ENCODE data around the gene RAD9A. TPM values are rescaled to one million over a fixed set of nuclear protein-coding genes. Genes with fewer than 3 reads are reported as not detected.

Gene RAD9A
- total and polyA plus RNA-seq, 2 donors (not counting 1 experiment from before 2014, with no cell fraction given) = 3.5 to 3.8 TPM

GRCh38 chr11:67419325-67420049 lies 27.7 kb downstream of the RAD9A start:
- no peak overlapping the region for H3K9ac ChIP-seq (ENCODE audit: insufficient read depth, low read length)
- H3K9me3 ChIP-seq (ENCODE audit: control insufficient read depth, insufficient read depth, low read depth, low read length) = no peaks in the 10 kb centered on the region
- peaks cover 8% of the 10 kb centered on the region for H3K27me3 ChIP-seq (ENCODE audit: control insufficient read depth, insufficient read depth, low read length)
- H2AFZ ChIP-seq (ENCODE audit: low read length) = no peak overlapping the region
- no peaks in the 10 kb centered on the region for H3K79me2 ChIP-seq (ENCODE audit: control insufficient read depth, insufficient read depth, low read length)
- H3K4me3 ChIP-seq (replicated peaks in 1 of 4; ENCODE audit: control extremely low read depth in 1 of 4, insufficient read depth in 1 of 4, low read depth in 3 of 4, low read length in 4 of 4) = no peak overlapping the region
- no peaks in the 10 kb centered on the region for H4K20me1 ChIP-seq (ENCODE audit: control insufficient read depth, extremely low read depth, insufficient read depth, low read length)
- no peak for TF ChIP-seq EZH2 (IDR thresholded peaks at IDR 0.05; ENCODE audit: low read length, missing control alignments)
- TF ChIP-seq CTCF (conservative IDR thresholded peaks at IDR 0.05 in 1 of 2, IDR thresholded peaks at IDR 0.05 in 1 of 2; ENCODE audit: low read depth in 1 of 2, low read length in 2 of 2) = no peak
- H3K4me2 ChIP-seq (ENCODE audit: extremely low read depth, insufficient read depth, low read length) = no peak overlapping the region
- peaks cover 5% of the 10 kb centered on the region for H3K4me1 ChIP-seq (ENCODE audit: control insufficient read depth, extremely low read depth, insufficient read depth, low read length)
- no peak for DNase-seq (ENCODE audit: low read depth in 2 of 2)
- no peak overlapping the region for H3K27ac ChIP-seq (ENCODE audit: insufficient read depth, low read length)
- H3K36me3 ChIP-seq (ENCODE audit: control insufficient read depth, insufficient read depth, low read length) = no peaks in the 10 kb centered on the region

GRCh38 chr11:67420147-67420645 lies 28.4 kb downstream of the RAD9A start:
- no peak for TF ChIP-seq CTCF (conservative IDR thresholded peaks at IDR 0.05 in 1 of 2, IDR thresholded peaks at IDR 0.05 in 1 of 2; ENCODE audit: low read depth in 1 of 2, low read length in 2 of 2)
- TF ChIP-seq EZH2 (IDR thresholded peaks at IDR 0.05; ENCODE audit: low read length, missing control alignments) = no peak
- H3K4me3 ChIP-seq (replicated peaks in 1 of 4; ENCODE audit: control extremely low read depth in 1 of 4, insufficient read depth in 1 of 4, low read depth in 3 of 4, low read length in 4 of 4) = peak overlapping the region in 3 of 4 experiments; percentile 27 to 55 (median 47)
- peak overlapping the region; percentile 59 for H2AFZ ChIP-seq (ENCODE audit: low read length)
- no peaks in the 10 kb centered on the region for H3K9me3 ChIP-seq (ENCODE audit: control insufficient read depth, insufficient read depth, low read depth, low read length)
- peak overlapping the region; percentile 85 for H3K4me2 ChIP-seq (ENCODE audit: extremely low read depth, insufficient read depth, low read length)
- peak overlapping the region; percentile 27 for H3K27ac ChIP-seq (ENCODE audit: insufficient read depth, low read length)
- no peak for DNase-seq (ENCODE audit: low read depth in 2 of 2)
- peaks cover 5% of the 10 kb centered on the region for H3K4me1 ChIP-seq (ENCODE audit: control insufficient read depth, extremely low read depth, insufficient read depth, low read length)
- peaks cover 1% of the 10 kb centered on the region for H3K27me3 ChIP-seq (ENCODE audit: control insufficient read depth, insufficient read depth, low read length)
- no peaks in the 10 kb centered on the region for H3K79me2 ChIP-seq (ENCODE audit: control insufficient read depth, insufficient read depth, low read length)
- no peaks in the 10 kb centered on the region for H3K36me3 ChIP-seq (ENCODE audit: control insufficient read depth, insufficient read depth, low read length)
- no peaks in the 10 kb centered on the region for H4K20me1 ChIP-seq (ENCODE audit: control insufficient read depth, extremely low read depth, insufficient read depth, low read length)
- peak overlapping the region; percentile 69 for H3K9ac ChIP-seq (ENCODE audit: insufficient read depth, low read length)

GRCh38 chr11:67420646-67421429 lies 29.1 kb downstream of the RAD9A start:
- peaks cover 5% of the 10 kb centered on the region for H3K4me1 ChIP-seq (ENCODE audit: control insufficient read depth, extremely low read depth, insufficient read depth, low read length)
- peak overlapping the region; percentile 27 for H3K27ac ChIP-seq (ENCODE audit: insufficient read depth, low read length)
- peak; percentile 82 to 84 for DNase-seq (ENCODE audit: low read depth in 2 of 2)

More at GRCh38 chr11:67420646-67421429, 29.1 kb downstream of the RAD9A start:
- Histone ChIP-seq H3K79me2 (ENCODE audit: control insufficient read depth, insufficient read depth, low read length) (no peaks in the 10 kb centered on the region), H3K27me3 (ENCODE audit: control insufficient read depth, insufficient read depth, low read length) (no peaks in the 10 kb centered on the region), H4K20me1 (ENCODE audit: control insufficient read depth, extremely low read depth, insufficient read depth, low read length) (no peaks in the 10 kb centered on the region), H3K9me3 (ENCODE audit: control insufficient read depth, insufficient read depth, low read depth, low read length) (no peaks in the 10 kb centered on the region), H3K4me2 (ENCODE audit: extremely low read depth, insufficient read depth, low read length) (peak overlapping the region; percentile 85), H3K4me3 (replicated peaks in 1 of 4; ENCODE audit: control extremely low read depth in 1 of 4, insufficient read depth in 1 of 4, low read depth in 3 of 4, low read length in 4 of 4) (peak overlapping the region in 2 of 4 experiments; percentile 47 to 55), H3K36me3 (ENCODE audit: control insufficient read depth, insufficient read depth, low read length) (no peaks in the 10 kb centered on the region), H2AFZ (ENCODE audit: low read length) (peak overlapping the region; percentile 59), H3K9ac (ENCODE audit: insufficient read depth, low read length) (peak overlapping the region; percentile 69)
- TF ChIP-seq CTCF (conservative IDR thresholded peaks at IDR 0.05 in 1 of 2, IDR thresholded peaks at IDR 0.05 in 1 of 2; ENCODE audit: low read depth in 1 of 2, low read length in 2 of 2) = no peak
- no peak for TF ChIP-seq EZH2 (IDR thresholded peaks at IDR 0.05; ENCODE audit: low read length, missing control alignments)

Measured in fibroblast of lung (primary cell).